ENCODE measurements around the gene RANBP3L. TPM values are rescaled to one million over a fixed set of nuclear protein-coding genes. Genes with fewer than 3 reads are reported as not detected.

The RANBP3L gene
- total and polyA plus RNA-seq, 4 donors, result 0.33 to 9.2 (median 2.1) TPM

- Histone ChIP-seq H3K9ac (ENCODE audit: low read depth in 1 of 2, low read length in 2 of 2) (no peak overlapping the region), H3K9me3 (ENCODE audit: control insufficient read depth in 4 of 4, low read length in 3 of 4) (no peaks in the 10 kb centered on the region), H3K36me3 (ENCODE audit: control insufficient read depth in 4 of 4, insufficient read depth in 3 of 4, low read depth in 1 of 4, low read length in 3 of 4) (no peaks in the 10 kb centered on the region), H3K27ac (ENCODE audit: low read depth in 1 of 2, low read length in 2 of 2) (peak overlapping the region; percentile 98 to 99), H3K4me3 (ENCODE audit: low read depth in 1 of 3, low read length in 3 of 3) (no peak overlapping the region), H3K4me1 (ENCODE audit: control insufficient read depth in 4 of 4, insufficient read depth in 4 of 4, low read length in 3 of 4) (peaks cover 0 to 17% (median 7%) of the 10 kb centered on the region in 4 donors), H3K27me3 (ENCODE audit: control insufficient read depth in 4 of 4, insufficient read depth in 4 of 4, low read length in 3 of 4) (no peaks in the 10 kb centered on the region)
- DNase-seq (ENCODE audit: low spot score), result no peak
- no peak for TF ChIP-seq YY1 (IDR thresholded peaks at IDR 0.05)
- 72% methylated on average over 3 of the region's 3 CpGs for WGBS
Observed at GRCh38 chr5:36244076-36244475, 57.6 kb downstream of the RANBP3L start.

GRCh38 chr5:36243653-36244052 lies 58.0 kb downstream of the RANBP3L start:
- WGBS, result 75% methylated on average over 1 of the region's 1 CpG
- TF ChIP-seq RXRA (IDR thresholded peaks at IDR 0.05) (no peak), HNF4A (conservative IDR thresholded peaks at IDR 0.05) (no peak), MAX (IDR thresholded peaks at IDR 0.05) (no peak), HNF4G (IDR thresholded peaks at IDR 0.05) (no peak), RAD21 (IDR thresholded peaks at IDR 0.05) (no peak), FOXA1 (IDR thresholded peaks at IDR 0.05) (no peak), TAF1 (conservative IDR thresholded peaks at IDR 0.05) (no peak), CTCF (IDR thresholded peaks at IDR 0.05; ENCODE audit: low read depth, low read length, missing input control) (no peak), GABPA (IDR thresholded peaks at IDR 0.05 in 1 of 2, conservative IDR thresholded peaks at IDR 0.05 in 1 of 2) (no peak), REST (IDR thresholded peaks at IDR 0.05) (no peak)
- peak overlapping the region; percentile 98 to 99 for H3K27ac ChIP-seq (ENCODE audit: low read depth in 1 of 2, low read length in 2 of 2)

More at GRCh38 chr5:36243653-36244052, 58.0 kb downstream of the RANBP3L start:
- DNase-seq (ENCODE audit: low spot score), result no peak
- Histone ChIP-seq H3K4me1 (ENCODE audit: control insufficient read depth in 4 of 4, insufficient read depth in 4 of 4, low read length in 3 of 4) (peaks cover 0 to 20% (median 9%) of the 10 kb centered on the region in 4 donors), H3K9me3 (ENCODE audit: control insufficient read depth in 4 of 4, low read length in 3 of 4) (no peaks in the 10 kb centered on the region), H3K36me3 (ENCODE audit: control insufficient read depth in 4 of 4, insufficient read depth in 3 of 4, low read depth in 1 of 4, low read length in 3 of 4) (no peaks in the 10 kb centered on the region), H3K9ac (ENCODE audit: low read depth in 1 of 2, low read length in 2 of 2) (peak overlapping the region in 1 of 2 donors; percentile 25), H3K27me3 (ENCODE audit: control insufficient read depth in 4 of 4, insufficient read depth in 4 of 4, low read length in 3 of 4) (no peaks in the 10 kb centered on the region), H3K4me3 (ENCODE audit: low read depth in 1 of 3, low read length in 3 of 3) (peak overlapping the region in 1 of 3 donors; percentile 70)

All from liver (tissue), 9 donors.